SU-DHL-6 (cell line): ENCODE results near the gene LEKR1.

ENCODE experiments used
- EZH2phosphoT487 ChIP-seq: fragments of 200-600 bp; sonication (generic), shearing (Covaris generic); conservative IDR thresholded peaks from 2 replicates; pipeline ENCODE4 v1.6.1; 2018; ENCODE audit warnings: mild to moderate bottlenecking, antibody characterized with exemption, low read length, moderate library complexity, mixed read lengths
- TF ChIP-seq, protein P1 (sequence below): fragments of 200-600 bp; sonication (generic); IDR thresholded peaks from one replicate; pipeline ENCODE4 v1.5.1; 2017; ENCODE audit warnings: antibody characterized with exemption, mild to moderate bottlenecking, low read length, moderate library complexity; ENCODE audit not compliant: insufficient read depth, poor library complexity, severe bottlenecking

DNA sequence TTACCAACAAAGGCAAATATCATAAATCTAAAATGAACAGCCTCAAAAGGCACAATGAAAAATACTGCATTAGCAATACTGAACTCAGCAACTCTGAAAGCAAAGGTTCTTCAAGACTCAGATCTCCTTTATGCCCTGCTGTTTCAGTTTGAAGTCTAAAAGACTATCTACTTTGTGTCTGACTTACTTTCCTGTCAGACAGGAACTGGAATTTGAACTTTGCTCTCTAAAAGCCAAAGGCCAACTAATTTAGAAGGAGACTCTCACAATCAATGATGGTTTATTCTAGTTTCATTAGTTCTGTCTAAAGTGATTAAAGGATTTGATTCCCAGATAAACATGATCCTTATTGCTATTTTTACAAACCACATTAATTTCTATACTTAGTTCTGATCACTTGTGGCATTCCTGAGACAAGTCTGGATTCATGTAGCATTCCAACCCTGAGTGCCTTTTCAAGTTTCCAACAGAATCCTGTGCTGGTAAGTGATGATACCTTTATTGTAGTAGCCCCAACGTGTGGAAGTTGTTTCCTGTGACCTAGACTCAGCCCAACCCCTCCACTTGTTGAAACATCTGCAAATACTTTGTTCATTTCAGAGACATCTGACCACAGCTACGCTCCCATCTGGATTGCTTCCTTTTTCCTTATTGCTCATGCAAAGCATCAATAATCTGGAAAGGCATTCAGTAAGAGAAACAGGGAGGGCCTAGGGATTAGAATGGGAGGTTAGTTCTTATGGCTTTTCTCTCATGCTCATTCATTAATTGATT is 14.9 kb upstream of the LEKR1 start:
- TF ChIP-seq, protein P1, sequence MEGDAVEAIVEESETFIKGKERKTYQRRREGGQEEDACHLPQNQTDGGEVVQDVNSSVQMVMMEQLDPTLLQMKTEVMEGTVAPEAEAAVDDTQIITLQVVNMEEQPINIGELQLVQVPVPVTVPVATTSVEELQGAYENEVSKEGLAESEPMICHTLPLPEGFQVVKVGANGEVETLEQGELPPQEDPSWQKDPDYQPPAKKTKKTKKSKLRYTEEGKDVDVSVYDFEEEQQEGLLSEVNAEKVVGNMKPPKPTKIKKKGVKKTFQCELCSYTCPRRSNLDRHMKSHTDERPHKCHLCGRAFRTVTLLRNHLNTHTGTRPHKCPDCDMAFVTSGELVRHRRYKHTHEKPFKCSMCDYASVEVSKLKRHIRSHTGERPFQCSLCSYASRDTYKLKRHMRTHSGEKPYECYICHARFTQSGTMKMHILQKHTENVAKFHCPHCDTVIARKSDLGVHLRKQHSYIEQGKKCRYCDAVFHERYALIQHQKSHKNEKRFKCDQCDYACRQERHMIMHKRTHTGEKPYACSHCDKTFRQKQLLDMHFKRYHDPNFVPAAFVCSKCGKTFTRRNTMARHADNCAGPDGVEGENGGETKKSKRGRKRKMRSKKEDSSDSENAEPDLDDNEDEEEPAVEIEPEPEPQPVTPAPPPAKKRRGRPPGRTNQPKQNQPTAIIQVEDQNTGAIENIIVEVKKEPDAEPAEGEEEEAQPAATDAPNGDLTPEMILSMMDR, result no peak
- no peak for TF ChIP-seq EZH2phosphoT487
